NCI-H510A treated with DMSO at 0.1 percent for 48 hours (cell line): ENCODE data around the gene TNFAIP8L1.
"Not testable (repeated sequence)": the region's sequence is repeated elsewhere in the genome, so short reads cannot be mapped to it uniquely, and the experiment has no call there.

ENCODE experiments used
- DNase-seq: peaks from one replicate; lab custom pipeline; 2025; lab: John Stamatoyannopoulos, UW

Gene TNFAIP8L1

GRCh38 chr19:4678881-4679790 is 39.8 kb downstream of the TNFAIP8L1 start:
- DNase-seq: no peak

- not testable (repeated sequence) for DNase-seq
These were observed 40.7 kb downstream of the TNFAIP8L1 start for GRCh38 chr19:4680021-4680420.

DNA sequence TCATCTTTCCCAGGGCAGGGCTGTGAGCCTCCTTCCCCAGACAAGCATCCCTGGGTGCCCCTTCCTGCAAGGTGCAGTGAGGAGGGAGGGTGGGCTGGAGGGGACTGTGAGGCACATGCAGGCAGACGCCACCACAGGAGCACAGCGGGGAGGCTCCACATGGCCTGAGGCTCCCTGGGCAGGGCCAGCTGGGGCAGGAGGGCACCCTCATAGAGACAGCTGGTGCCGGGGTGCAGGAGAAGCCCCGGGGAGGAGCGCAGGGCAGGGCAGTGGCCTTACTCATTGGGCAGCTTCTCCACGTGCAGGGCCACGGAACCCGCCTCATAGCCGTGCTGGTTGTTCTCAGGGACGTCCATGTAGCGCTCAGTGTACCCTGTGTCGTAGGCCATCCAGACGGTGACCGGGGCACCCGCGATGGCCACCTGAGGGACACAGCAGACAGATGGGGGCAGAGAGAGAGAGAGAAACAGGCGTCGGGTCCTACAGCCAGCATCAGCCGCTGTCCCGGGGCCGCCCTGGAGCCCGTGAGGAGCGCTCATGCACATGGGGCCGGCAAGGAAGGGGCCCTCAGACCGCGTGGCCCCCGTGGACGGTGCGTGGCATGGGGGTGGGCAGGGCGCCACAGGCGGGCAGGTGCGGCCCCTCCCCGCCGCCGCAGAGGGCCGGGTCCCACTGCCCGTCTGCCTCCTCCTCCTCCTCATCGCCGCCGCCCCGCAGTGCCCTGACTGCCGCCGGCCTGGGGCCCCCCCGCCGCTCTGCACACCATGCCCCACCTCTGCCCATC is 43.3 kb downstream of the TNFAIP8L1 start:
- no peak for DNase-seq

- no peak for DNase-seq
These were observed 45.2 kb downstream of the TNFAIP8L1 start for GRCh38 chr19:4684312-4685095.

DNA sequence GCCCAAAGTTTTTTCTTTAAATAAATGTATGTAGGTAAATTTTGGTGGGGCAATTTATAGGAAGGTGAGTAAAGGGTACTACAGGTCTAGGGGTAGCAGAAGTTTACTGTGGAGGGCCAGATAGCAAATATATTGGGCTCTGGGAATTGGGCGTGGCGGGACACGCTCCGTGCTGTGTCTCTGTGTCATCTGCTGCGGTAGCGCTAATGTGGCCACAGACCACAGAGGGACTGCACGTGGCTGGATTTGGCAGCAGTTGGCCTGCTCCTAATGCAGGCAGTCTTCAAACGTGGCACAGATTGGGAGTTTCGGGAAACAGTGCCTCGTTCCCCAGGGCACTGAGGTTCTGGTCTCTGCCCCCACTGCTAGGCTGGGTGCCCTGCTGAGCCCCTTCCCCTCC is 47.4 kb downstream of the TNFAIP8L1 start:
- DNase-seq: no peak

- DNase-seq: no peak
These were observed 48.1 kb downstream of the TNFAIP8L1 start for GRCh38 chr19:4687396-4687795.

DNA sequence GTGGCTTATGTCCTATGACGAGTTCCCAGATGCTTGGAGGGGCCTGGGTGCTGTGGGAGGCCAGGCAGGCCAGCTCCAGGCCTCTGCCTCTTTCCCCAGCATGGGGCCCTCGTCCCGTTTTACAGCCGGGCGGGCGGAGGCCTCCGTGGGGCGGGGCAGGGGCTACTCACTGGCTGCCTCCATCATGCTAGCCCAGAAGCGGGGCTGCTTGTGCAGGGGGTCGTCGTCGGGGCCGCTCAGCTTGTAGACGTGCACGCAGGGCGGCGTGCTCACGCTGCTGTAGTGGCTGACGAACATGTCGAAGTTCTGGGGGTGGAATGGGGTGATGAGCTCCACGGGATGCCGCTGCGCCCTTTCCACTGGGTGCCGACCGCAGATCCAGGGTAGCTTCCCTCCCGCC is 49.3 kb downstream of the TNFAIP8L1 start:
- DNase-seq: no peak

DNA sequence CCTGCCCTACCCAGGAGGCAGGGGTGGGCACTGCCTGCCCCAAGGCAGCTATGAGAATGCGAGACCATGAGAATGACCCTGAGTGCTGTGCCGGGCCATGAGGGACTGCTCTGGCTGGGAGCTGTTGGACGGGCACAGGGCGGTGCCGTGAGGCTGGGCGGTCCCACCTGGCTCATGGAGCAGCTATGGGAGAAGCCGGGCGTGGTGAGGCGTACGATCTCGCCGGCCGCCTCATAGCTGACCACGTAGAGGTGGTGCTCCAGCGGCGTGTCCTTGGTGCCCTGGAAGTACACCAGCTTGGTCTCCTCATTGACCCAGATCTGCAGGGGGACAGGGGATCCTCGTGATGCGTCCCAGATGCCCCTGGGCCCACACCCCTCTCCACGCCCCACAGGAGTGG is 50.1 kb downstream of the TNFAIP8L1 start:
- DNase-seq: no peak

- DNase-seq: no peak
These were observed 51.0 kb downstream of the TNFAIP8L1 start for GRCh38 chr19:4690361-4690760.

DNA sequence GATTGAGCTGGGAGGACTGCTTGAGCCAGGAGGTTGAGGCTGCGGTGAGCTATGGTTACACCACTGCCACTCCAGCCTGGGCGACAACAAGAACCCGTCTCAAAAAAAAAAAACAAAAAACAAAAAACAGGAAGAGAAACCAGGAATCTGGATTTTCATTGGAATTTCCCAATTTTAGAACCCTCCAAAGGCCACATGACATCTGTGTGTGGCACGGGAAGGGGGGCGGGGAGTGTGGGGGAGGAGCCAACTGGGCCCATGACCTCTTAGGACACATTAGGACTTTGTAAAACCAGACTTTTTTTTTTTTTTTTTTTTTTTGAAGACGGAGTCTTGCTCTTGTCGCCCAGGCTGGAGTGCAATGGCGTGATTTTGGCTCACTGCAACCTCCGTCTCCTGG is 52.1 kb downstream of the TNFAIP8L1 start:
- no peak for DNase-seq

DNA sequence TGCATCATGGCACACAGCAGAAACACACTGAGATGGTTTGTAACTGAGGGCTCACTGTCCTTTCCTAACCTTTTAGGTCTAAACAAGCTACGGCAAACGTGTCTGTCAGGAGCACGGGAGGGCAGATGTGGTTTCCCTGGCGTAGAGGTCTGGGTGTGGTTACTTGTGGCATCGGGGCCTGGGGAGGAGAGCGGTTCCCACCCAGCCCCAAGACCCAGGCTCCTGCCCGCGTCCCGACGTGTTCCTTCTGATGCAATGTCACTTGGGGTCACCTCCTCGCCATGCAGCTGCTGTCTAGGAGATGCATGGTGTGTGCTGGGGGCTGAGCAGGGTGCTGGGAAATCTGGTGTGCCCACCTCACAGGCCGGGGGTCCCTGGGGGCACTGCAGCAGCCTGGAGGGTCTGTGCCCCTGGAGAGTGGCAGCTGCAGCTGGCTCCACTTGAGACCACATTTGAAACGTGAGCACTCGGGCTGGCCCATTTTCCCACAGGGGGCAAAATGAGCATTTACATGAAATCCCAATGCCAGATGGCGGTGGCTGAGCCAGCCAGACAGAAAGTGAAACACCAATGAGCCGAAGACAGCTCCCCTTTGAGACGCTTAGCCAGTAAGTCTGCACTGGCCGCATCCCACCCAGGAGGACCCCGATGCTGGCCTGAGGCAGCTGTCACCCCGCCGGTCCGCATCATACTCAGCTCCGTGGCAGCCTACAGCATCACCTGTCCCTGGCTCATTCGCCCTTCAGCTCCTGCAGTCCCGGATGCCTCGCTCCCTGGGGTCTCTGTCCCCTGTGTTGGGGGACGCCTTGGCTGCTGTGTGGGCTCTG is 53.1 kb downstream of the TNFAIP8L1 start:
- no peak for DNase-seq

DNA sequence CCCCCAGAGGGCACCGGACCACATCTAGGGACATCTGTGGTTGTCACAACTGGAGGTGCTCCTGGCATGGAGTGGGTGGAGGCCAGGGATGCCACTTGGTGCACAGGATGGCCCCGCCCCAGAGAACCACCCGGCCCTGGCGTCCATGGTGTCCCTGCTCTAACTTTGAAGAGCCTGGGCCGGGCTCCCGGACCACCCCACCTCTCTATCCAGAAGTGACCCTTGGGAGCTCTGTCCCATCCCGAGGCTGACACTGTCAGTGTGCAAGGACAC is 53.7 kb downstream of the TNFAIP8L1 start:
- DNase-seq: no peak

- no peak for DNase-seq
These were observed 54.3 kb downstream of the TNFAIP8L1 start for GRCh38 chr19:4693471-4694121.

DNA sequence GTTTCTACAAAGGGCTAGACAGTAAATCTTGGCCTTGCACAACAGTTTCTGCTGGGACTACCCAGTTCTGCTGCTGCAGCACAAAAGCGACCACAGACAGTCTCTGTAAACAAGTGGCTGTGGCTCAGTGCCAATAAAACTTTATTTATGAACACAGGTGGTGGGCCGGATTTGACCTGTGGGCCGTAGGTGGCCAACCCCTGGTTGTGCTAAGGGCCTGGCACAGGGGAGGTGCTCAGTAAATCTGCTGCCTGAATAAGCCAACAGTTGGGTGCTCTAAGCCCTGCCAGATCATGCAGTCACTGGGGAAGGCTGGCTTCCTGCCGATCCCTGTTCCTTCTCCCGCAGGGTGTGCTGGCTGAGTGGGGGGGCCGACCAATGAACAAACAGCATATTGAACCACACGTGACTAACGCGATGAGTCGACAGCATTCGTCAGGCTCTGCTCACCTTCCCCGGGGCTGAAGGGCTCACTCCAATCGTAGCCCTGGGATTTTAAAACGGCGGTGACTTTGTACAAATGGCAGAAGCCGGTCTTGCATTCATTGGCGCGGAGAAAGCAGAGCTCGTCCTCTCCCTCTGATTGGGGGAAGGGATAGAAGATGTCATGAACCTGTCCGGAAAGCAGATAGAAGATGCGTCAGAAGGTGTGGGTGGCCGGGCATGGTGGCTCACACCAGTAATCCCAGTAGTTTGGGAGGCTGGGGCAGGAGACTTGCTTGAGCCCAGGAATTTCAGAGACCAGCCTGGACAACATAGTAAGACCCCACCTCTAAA is 55.1 kb downstream of the TNFAIP8L1 start:
- no peak for DNase-seq

- DNase-seq: no peak
These were observed 56.0 kb downstream of the TNFAIP8L1 start for GRCh38 chr19:4695224-4695731.

DNA sequence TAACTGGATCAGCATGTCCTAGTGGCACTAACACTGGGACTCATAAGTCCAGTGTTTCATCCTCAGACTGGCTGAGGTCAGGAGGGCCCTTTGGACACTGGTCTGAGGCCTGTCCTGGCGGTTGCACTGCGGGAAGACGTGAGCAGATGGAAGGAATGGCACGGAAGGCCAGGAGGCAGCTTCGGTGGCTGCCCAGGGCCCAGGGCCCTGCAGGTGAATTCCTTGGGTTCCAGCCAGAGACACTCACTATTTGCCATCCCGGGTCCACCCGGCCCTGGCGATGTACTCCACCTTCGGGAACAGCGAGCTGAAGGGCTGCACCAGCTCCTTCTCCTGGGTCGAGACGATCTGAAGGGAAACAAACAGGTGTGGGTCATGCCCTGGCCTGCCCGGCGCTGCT is 58.0 kb downstream of the TNFAIP8L1 start:
- no peak for DNase-seq

DNA sequence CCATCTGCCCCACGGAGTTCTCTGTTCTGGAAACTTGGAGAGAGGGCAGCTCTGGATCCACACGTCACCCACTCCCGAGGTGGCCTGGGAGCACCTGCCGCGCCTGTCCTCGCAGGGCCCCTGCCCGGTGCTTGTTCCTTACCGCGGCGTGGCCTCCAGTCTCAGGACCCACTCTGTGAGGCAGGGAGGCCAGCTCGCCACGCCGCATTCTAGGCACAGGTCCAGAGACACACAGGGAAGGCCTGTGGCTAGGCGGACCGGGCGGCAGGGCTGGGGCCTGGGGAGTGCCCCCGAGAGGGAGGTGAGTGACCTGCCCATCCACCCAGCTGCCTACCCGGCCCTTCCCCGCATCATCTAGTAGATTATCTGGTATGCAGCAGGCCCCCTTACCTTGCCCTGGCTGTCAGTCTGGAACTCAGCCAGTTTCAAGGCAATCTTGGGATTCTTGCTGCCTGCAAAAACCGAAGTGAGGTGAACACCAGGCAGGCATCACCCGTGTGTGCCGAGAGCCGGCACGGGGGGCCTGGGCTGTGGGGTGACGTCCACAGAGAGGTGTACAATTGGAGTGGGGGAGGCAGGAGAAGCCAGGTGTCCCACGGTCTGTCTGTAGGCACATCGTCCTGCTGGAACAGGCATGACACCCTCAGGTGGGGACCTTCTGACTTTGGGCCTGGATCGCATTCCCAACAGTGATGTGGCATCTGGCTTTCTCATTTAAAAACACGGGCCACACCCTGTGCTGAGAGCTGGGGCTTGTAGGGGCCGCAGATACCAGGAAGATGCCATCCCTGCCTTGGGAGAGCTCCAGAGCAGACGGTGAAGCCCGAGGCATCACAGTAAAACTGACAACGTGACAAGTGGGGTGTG is 60.7 kb downstream of the TNFAIP8L1 start:
- no peak for DNase-seq

GRCh38 chr19:4700693-4700970 is 61.3 kb downstream of the TNFAIP8L1 start:
- no peak for DNase-seq

DNA sequence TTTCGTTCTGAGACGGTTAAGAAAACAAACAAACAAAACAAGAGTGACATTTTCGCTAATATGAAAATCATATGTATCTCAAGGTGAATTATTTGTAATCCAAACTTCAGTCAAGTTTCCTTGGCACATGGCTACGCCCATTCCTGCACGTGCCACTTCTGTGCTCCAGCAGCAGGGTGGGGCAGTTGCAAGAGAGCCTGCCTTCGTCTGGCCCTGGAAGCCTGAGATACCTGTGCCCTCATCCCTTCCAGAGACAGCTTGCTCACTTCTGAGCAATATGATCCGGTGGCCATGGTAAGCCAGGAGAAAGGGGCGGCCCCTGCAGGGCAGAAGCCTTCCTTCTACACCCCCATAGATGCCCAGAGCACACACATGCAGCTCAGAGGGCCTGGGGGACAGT is 62.2 kb downstream of the TNFAIP8L1 start:
- no peak for DNase-seq

DNA sequence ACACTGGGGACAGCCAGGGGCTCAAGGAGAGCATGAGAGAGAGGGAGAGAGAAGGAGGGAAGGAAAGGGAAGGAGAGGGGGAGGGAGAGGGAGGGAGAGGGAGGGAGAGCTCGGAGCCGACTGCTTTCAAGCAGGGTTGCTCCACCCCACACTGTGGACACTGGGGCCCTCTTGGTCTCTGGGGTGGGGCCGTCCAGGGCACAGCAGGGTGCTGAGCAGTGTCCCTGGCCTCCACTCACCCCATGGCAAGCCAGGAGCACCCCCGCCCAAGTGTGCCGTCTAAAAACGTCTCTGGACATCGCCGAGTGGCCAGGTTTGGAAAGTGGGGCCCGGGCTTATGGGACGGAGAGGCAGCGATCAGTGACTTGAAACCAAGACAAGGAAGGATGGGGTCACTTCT is 63.4 kb downstream of the TNFAIP8L1 start:
- DNase-seq: no peak
